ENCODE measurements around the gene SNAI3.

DNA sequence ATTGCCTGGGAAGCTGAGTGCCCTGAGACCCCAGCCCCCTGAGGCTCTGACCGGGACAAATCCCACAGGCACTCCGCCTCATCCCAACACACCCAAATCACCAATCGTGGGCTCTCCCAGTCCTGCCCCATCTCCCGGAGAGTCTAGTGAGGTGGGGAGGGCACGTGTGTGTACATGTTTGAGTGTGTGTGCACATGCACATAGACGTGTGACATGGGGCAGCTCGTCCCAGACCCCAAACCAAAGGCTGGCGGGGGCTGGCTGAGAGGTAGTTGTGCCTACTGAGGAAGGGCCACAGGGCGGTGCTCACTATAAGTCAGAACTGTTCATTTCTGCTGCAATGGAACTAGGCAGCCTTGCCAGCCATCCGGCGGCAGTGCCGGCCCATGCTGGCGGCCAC is 8.6 kb downstream of the SNAI3 start:
- TF ChIP-seq, protein P1, sequence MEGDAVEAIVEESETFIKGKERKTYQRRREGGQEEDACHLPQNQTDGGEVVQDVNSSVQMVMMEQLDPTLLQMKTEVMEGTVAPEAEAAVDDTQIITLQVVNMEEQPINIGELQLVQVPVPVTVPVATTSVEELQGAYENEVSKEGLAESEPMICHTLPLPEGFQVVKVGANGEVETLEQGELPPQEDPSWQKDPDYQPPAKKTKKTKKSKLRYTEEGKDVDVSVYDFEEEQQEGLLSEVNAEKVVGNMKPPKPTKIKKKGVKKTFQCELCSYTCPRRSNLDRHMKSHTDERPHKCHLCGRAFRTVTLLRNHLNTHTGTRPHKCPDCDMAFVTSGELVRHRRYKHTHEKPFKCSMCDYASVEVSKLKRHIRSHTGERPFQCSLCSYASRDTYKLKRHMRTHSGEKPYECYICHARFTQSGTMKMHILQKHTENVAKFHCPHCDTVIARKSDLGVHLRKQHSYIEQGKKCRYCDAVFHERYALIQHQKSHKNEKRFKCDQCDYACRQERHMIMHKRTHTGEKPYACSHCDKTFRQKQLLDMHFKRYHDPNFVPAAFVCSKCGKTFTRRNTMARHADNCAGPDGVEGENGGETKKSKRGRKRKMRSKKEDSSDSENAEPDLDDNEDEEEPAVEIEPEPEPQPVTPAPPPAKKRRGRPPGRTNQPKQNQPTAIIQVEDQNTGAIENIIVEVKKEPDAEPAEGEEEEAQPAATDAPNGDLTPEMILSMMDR (IDR thresholded peaks at IDR 0.05): no peak
- TF ChIP-seq EZH2 (IDR thresholded peaks at IDR 0.05; ENCODE audit: borderline replicate concordance, insufficient read depth, low read depth, low read length, poor library complexity, severe bottlenecking): no peak

All from B cell (primary cell).